CD4-positive, alpha-beta T cell treated with Interleukin-21 for 1 hour (primary cell): ENCODE results near the gene MPHOSPH9.

Source experiments
- DNase-seq: peaks from one replicate; pipeline ENCODE4 v3.0.0-alpha.2; 2020

MPHOSPH9 gene

GRCh38 chr12:123232807-123233504 lies at the start of gene MPHOSPH9, which contains the start of gene MTRFR:
Gene MPHOSPH9 (minus strand): TSS chr12:123233141. CDS start chr12:123230364, 2,777 bp downstream.
Gene MTRFR (plus strand): TSS chr12:123233436. CDS start chr12:123253675, 20,239 bp downstream.
- DNase-seq = peak; percentile 100

- no peak for DNase-seq
Measured at GRCh38 chr12:123282111-123282510, 49.2 kb upstream of the MPHOSPH9 start.

GRCh38 chr12:123280971-123281370 lies 48.0 kb upstream of the MPHOSPH9 start:
- DNase-seq = no peak

GRCh38 chr12:123278101-123278627 lies 45.2 kb upstream of the MPHOSPH9 start:
- no peak for DNase-seq

- DNase-seq = no peak
Measured at GRCh38 chr12:123273166-123273565, 40.2 kb upstream of the MPHOSPH9 start.

GRCh38 chr12:123271001-123271668 lies 38.2 kb upstream of the MPHOSPH9 start:
- DNase-seq = peak; percentile 76

GRCh38 chr12:123270214-123271000 lies 37.5 kb upstream of the MPHOSPH9 start:
- DNase-seq = no peak

GRCh38 chr12:123269896-123270213 lies 36.9 kb upstream of the MPHOSPH9 start:
- DNase-seq = no peak

GRCh38 chr12:123269395-123269892 lies 36.5 kb upstream of the MPHOSPH9 start:
- peak; percentile 30 for DNase-seq

- DNase-seq = no peak
Measured at GRCh38 chr12:123268850-123269249, 35.9 kb upstream of the MPHOSPH9 start.

GRCh38 chr12:123267991-123268843 lies 35.3 kb upstream of the MPHOSPH9 start:
- no peak for DNase-seq

GRCh38 chr12:123267335-123267920 lies 34.5 kb upstream of the MPHOSPH9 start:
- DNase-seq = no peak

GRCh38 chr12:123266679-123267277 lies 33.8 kb upstream of the MPHOSPH9 start:
- DNase-seq = no peak

- DNase-seq = no peak
Measured at GRCh38 chr12:123265851-123266678, 33.1 kb upstream of the MPHOSPH9 start.

- DNase-seq = no peak
Measured at GRCh38 chr12:123264642-123265041, 31.7 kb upstream of the MPHOSPH9 start.

GRCh38 chr12:123263196-123263817 lies 30.4 kb upstream of the MPHOSPH9 start:
- no peak for DNase-seq

GRCh38 chr12:123261196-123261595 lies 28.3 kb upstream of the MPHOSPH9 start:
- no peak for DNase-seq

- no peak for DNase-seq
Measured at GRCh38 chr12:123260081-123260480, 27.1 kb upstream of the MPHOSPH9 start.

GRCh38 chr12:123258593-123258992 lies 25.7 kb upstream of the MPHOSPH9 start:
- no peak for DNase-seq

- no peak for DNase-seq
Measured at GRCh38 chr12:123254853-123255446, 22.0 kb upstream of the MPHOSPH9 start.
